HG02970 (cell line): ENCODE results near the gene FIGN.

ENCODE experiments used
- ATAC-seq: cut with Tn5 transposase; IDR thresholded peaks from one replicate; pipeline ENCODE4 v1.9.1; 2021; ENCODE audit warnings: mild to moderate bottlenecking, moderate library complexity, moderate number of reproducible peaks; ENCODE audit not compliant: unreplicated experiment, low FRiP score

The FIGN gene

DNA sequence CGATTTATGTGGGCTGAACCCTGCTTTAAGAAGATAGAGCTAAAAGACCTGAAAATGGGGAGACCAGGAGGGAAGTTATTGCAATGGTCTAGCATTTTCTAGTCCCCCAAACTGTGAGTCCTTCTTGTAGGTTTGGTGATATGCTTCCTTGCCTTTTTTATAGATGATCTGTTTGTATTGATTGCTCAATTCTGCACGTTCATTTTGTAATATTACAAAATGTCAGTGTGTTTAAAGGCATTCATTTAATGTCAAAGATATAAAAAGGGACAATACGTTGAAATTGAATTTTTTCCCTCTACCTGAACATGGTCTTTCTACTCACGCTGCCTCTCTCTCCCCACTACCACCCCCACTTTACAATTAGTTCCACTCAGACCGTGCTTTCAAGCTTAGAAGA, 5.6 kb upstream of the FIGN start:
- ATAC-seq, result no peak

- ATAC-seq, result no peak
Measured at GRCh38 chr2:163737563-163737962, 1.8 kb upstream of the FIGN start.

- ATAC-seq, result no peak
Measured at GRCh38 chr2:163737190-163737439, 1.3 kb upstream of the FIGN start.

DNA sequence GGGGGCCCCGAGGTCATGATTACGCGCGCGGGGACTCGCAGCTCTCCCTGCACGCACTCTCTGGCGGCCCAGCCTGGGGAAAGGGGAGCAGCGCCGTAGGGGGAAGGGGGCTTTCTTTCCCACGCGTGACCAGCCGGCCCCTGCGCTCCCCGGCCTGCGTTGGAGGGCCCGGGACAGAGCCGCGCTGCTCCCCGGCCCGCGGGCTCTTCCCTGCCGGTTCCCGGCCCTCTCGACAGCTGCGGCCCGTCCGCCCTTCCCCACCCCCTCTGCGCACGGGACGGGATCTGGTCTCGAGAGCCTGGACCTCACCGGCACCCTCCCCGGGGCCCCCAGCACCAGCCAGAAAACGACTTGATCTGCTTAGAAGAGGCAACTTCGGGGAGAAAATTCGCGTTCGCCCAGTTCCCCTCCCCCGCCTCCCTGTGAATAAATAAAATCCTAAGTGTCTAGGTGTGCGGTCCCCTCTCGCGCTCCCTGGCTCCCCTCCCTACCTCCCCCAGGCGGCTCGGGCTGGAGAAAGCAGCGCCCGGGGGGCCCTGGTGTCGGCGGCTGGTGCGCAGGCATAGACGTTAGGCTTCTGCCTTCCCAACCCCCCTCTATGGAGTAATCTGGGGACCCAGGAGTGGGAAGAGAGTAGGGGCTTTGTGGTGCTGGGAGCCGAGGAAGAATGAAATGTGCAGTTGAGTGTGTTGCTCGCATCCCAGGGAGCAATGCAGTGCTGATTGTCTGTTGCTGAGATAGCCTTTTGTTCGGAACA, 803 bp upstream of the FIGN start:
- no peak for ATAC-seq

- ATAC-seq, result no peak
Measured at GRCh38 chr2:163734881-163735684, 725 bp downstream of the FIGN start.

DNA sequence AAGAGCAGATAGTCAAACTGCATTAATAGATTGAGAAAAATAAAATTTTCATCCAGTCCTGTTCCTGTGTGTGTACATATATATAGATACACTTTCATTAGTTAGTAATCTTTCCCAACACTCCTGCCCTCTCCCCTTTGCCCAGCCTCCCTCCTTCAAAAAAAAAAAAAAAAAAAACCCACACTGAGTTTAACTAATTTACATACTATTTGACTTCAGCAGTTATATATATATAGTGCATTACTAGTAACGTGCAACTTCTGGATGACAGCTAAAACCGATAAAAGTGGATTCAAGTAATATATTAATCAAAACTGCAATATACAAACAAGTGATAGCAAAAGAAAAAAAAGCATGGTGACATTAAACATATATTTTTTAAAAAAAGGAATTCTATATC, 1.4 kb downstream of the FIGN start:
- no peak for ATAC-seq

DNA sequence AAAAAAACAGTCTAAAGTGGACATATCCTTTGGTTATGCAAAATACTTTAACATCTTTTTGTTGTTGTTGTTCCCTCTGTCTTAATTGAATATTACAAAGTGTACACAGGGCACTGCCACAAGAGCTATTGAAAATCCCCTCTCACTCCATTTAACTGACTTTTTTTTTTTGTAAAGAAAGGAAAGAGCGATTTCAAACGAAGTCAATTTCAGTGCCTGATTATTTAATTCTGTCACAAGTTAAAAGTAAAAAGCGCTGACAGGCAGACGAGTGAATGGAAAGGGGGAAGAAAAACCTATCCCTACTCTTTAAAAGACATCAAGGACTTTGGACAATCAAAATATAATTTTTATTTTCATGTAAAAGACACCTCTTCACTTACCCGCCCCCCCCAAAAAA, 1.9 kb downstream of the FIGN start:
- ATAC-seq, result no peak

DNA sequence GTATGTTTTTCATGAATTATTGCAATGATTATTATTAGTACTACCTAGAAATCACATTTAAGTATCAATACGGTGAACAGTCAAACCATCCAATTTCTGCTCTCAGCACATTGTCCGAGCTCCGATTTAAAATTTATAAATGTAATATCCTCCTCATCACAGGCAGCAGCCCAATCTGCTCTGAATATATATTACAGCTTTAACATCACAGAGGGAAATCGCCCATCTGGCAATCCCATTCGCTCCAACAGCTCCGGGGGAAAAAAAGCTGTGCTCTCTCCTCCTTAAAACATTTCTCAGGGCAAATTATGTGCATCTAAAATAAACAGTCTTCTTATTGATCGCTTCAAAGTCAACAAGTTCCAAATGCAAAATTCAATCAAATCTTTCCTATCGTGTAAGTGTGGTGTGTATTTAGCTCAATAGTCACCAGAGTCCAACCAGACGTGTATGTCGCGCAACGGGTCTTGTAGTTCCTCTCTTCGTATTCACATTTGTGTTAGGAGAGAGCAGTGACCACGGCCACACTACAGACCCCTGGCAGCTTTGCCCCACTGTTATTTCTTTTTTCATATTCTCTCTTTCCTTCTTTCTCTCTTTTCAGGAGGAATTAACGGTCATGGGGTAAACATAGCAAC, 2.4 kb downstream of the FIGN start:
- no peak for ATAC-seq

GRCh38 chr2:163732727-163733126, 3.1 kb downstream of the FIGN start:
- ATAC-seq, result no peak

GRCh38 chr2:163731735-163732134, 4.1 kb downstream of the FIGN start:
- no peak for ATAC-seq

- no peak for ATAC-seq
Measured at GRCh38 chr2:163730556-163730955, 5.3 kb downstream of the FIGN start.

GRCh38 chr2:163729636-163730273, 6.1 kb downstream of the FIGN start:
- ATAC-seq, result no peak

DNA sequence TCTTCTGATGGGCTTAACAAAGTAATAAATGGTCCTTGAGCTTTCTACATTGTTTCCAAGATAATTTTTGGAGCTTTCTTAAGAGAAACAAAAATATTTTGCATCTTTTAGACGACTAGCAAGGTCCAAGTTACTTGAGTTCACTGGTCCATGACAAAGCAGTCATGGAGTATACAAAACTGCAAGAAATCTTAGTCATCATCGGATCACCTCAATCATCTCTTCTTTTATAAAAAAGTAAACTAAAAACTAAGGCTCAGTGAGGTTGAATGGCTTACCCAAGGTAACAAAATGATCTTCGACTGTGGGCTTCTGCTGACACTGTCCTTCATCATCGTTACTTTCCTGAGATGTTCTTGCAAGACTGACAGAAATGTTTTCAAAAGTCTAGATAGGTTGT, 11.9 kb downstream of the FIGN start:
- ATAC-seq, result no peak

DNA sequence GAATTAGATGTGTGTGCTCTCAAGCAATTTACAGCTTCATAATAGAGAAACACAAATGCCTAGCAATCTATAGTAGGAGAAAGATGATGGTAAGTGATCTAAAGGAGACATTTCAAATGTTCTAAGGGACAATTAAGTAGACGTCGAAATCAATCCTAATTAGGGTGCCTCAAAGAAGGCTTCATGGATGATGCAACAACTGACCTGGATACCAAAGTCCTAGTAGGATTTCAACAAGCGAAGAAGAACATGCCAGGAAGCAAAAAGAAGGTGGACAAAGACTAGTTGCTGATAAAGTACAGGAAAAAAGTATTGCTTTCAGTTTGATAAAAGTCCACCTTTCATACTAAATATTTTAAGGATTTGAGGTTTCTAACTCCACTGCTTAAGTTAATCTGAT, 12.5 kb downstream of the FIGN start:
- no peak for ATAC-seq

DNA sequence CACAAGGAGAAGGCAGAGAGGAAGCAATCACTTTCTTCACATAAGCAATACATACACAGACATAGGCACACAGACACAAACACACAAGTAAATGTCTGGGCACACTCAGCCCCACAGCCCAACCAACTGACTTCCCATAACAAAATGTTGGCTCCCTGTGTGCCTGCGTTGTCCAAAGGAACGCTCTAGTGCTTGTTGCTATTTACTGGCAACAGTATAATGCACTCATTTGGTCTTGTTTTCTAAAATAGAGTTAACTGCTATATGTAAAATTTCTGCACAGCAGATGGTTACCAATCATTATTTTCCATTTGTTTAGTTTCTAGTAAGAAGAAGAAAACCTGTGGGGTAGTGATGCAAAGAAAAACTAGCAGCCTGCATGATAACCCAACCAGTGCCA, 16.5 kb downstream of the FIGN start:
- no peak for ATAC-seq

- no peak for ATAC-seq
Measured at GRCh38 chr2:163717993-163718680, 17.7 kb downstream of the FIGN start.

GRCh38 chr2:163717515-163717914, 18.3 kb downstream of the FIGN start:
- no peak for ATAC-seq

GRCh38 chr2:163716101-163716500, 19.7 kb downstream of the FIGN start:
- no peak for ATAC-seq

DNA sequence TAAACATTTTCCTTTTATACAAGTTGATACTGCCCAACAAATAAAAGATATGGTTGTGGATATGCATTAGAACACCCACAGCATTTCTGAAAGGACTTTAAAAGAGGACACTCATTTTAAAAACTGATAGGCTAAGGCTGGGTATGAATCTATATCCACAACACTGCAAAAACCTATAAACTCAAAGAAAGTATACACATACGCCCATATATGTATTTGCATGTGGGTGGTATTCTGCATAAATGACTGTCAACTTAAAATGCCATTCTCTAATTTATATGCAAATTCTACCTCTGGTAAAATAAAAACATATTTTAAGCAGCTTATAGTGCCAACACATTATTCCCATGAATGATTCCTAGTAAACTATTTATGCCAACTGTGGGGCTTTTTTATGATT, 20.1 kb downstream of the FIGN start:
- no peak for ATAC-seq

DNA sequence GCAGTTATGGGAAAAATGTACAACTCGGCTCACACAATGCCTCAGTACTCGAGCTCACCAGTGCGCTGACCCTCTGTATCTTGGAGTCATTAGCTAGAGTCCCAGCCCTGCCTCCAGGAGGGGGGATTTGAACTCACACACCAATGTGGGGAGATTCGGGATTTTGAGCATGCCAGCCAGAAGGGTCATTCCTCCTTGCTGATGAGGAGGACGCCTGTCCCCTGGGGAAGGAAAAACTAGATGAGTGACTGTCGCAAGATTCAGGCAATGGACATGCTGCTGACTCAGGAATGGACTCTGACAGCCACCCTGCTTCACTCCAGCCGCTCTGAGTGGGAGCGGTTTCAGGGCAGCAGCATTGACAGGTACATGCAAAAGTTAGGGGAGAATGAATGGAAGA, 20.6 kb downstream of the FIGN start:
- no peak for ATAC-seq
